Esophagus squamous epithelium (tissue), 5 donors: ENCODE results near the gene RAPGEF5. TPM values are rescaled to one million over a fixed set of nuclear protein-coding genes. Genes with fewer than 3 reads are reported as not detected.

Experiments
- DNase-seq: peaks from one replicate; lab custom pipeline; 2025; lab: John Stamatoyannopoulos, UW
- H3K27ac ChIP-seq, 4 donors: fragments of 200-600 bp; sonication (generic); one replicate each; pipeline ENCODE4 v1.5.1; 2016 to 2019; ENCODE audit warnings: mild to moderate bottlenecking in 1 of 4
- H3K27me3 ChIP-seq, 4 donors: fragments of 200-600 bp; sonication (generic); 1 replicate in 3 of 4; 2 replicates in 1 of 4; pipeline versions ENCODE4 v1.5.1 to v1.6.0; 2017 to 2021; ENCODE audit warnings: antibody characterized with exemption in 1 of 4
- H3K36me3 ChIP-seq, 3 donors: fragments of 200-600 bp; sonication (generic); one replicate each; pipeline ENCODE4 v1.5.1; 2016 to 2019
- H3K4me1 ChIP-seq, 3 donors: fragments of 200-600 bp; sonication (generic); one replicate each; pipeline ENCODE4 v1.5.1; 2017 to 2019
- H3K4me3 ChIP-seq, 4 donors: fragments of 200-600 bp; sonication (generic); 1 replicate in 3 of 4; 2 replicates in 1 of 4; pipeline ENCODE4 v1.5.1; 2016 to 2019; ENCODE audit warnings: mild to moderate bottlenecking in 2 of 4, moderate library complexity in 1 of 4
- H3K9me3 ChIP-seq, 3 donors: fragments of 200-600 bp; sonication (generic); one replicate each; pipeline ENCODE4 v1.5.1; 2016 to 2019
- CTCF ChIP-seq, 6 experiments: fragments of 450-650 bp in 4 of 6; fragments of 200-600 bp in 2 of 6; sonication (generic) in 2 of 6; IDR thresholded peaks; one replicate each; pipeline ENCODE4 v1.5.1; 2016 to 2019; ENCODE audit warnings: antibody characterized with exemption in 6 of 6, mild to moderate bottlenecking in 4 of 6, moderate library complexity in 4 of 6
- POLR2A ChIP-seq, 4 donors: fragments of 450-650 bp; IDR thresholded peaks; one replicate each; pipeline ENCODE4 v1.6.1; 2017; ENCODE audit warnings: antibody characterized with exemption in 4 of 4, mild to moderate bottlenecking in 4 of 4, moderate library complexity in 3 of 4
- WGBS, 2 donors: methylation state at CpG; one replicate each; pipeline ENCODE4 v1.1.5; 2018; 5-methylcytosine and 5-hydroxymethylcytosine counted together
- intact Hi-C: fragments of 100-400 bp; cut with DNase I; formaldehyde crosslinking; loops from one replicate; pipeline ENCODE4 v1.15.0; 2022
- total RNA-seq, 4 donors: library from RNA; depleted of rRNA; stranded (reverse); fragments of >200 nt; gene quantifications; one replicate each; pipeline ENCODE4 v1.1.0, GENCODE V29; 2016
- donor health status: DM: yes; HTN: yes; CAD: no.

Gene RAPGEF5
- total RNA-seq, 4 donors from 2014 or later: 16.9 to 50.5 (median 38.4) TPM

GRCh38 chr7:22255342-22255741 is 101.6 kb downstream of the RAPGEF5 start:
- no peak overlapping the region for H3K4me3 ChIP-seq
- peaks cover 0 to 8% (median 0%) of the 10 kb centered on the region in 3 donors for H3K36me3 ChIP-seq
- H3K9me3 ChIP-seq: no peaks in the 10 kb centered on the region
- no peaks in the 10 kb centered on the region for H3K27me3 ChIP-seq
- no peak for DNase-seq
- H3K27ac ChIP-seq: no peak overlapping the region
- intact Hi-C loops: no loop called here
- no peak for TF ChIP-seq POLR2A (IDR thresholded peaks at IDR 0.05)
- TF ChIP-seq CTCF (IDR thresholded peaks at IDR 0.05): no peak
- 90 to 100% methylated on average over 1 of the region's 1 CpG for WGBS, 2 donors
- no peaks in the 10 kb centered on the region for H3K4me1 ChIP-seq

- H3K4me1 ChIP-seq: no peaks in the 10 kb centered on the region
- no peak overlapping the region for H3K27ac ChIP-seq
- WGBS, 2 donors: 70 to 77% methylated on average over 7 of the region's 7 CpGs
- H3K9me3 ChIP-seq: no peaks in the 10 kb centered on the region
- intact Hi-C loops: no loop called here
- H3K36me3 ChIP-seq: peaks cover 0 to 1% (median 0%) of the 10 kb centered on the region in 3 donors
- H3K27me3 ChIP-seq: no peaks in the 10 kb centered on the region
- H3K4me3 ChIP-seq: no peak overlapping the region
- no peak for DNase-seq
- no peak for TF ChIP-seq POLR2A (IDR thresholded peaks at IDR 0.05)
- TF ChIP-seq CTCF (IDR thresholded peaks at IDR 0.05): no peak
Measured at GRCh38 chr7:22252936-22253536, 103.9 kb downstream of the RAPGEF5 start.

- Histone ChIP-seq H3K27me3 (no peaks in the 10 kb centered on the region), H3K27ac (no peak overlapping the region), H3K36me3 (peaks cover 0 to 10% (median 0%) of the 10 kb centered on the region in 3 donors), H3K4me1 (no peaks in the 10 kb centered on the region), H3K9me3 (no peaks in the 10 kb centered on the region), H3K4me3 (no peak overlapping the region)
- DNase-seq: no peak
- intact Hi-C loops: no loop called here
- 90 to 92% methylated on average over 2 of the region's 2 CpGs for WGBS, 2 donors
- no peak for TF ChIP-seq POLR2A (IDR thresholded peaks at IDR 0.05)
Measured at GRCh38 chr7:22252016-22252415, 104.9 kb downstream of the RAPGEF5 start.

GRCh38 chr7:22251281-22251680 is 105.7 kb downstream of the RAPGEF5 start:
- 93 to 97% methylated on average over 2 of the region's 2 CpGs for WGBS, 2 donors
- Histone ChIP-seq H3K36me3 (peaks cover 0 to 13% (median 0%) of the 10 kb centered on the region in 3 donors), H3K4me3 (no peak overlapping the region), H3K4me1 (no peaks in the 10 kb centered on the region), H3K27me3 (no peaks in the 10 kb centered on the region), H3K27ac (no peak overlapping the region), H3K9me3 (peaks cover 0 to 1% (median 0%) of the 10 kb centered on the region in 3 donors)
- intact Hi-C loops: no loop called here
- no peak for TF ChIP-seq CTCF (IDR thresholded peaks at IDR 0.05)
- no peak for TF ChIP-seq POLR2A (IDR thresholded peaks at IDR 0.05)
- no peak for DNase-seq

- intact Hi-C loops: no loop called here
Measured at GRCh38 chr7:22250390-22250789, 106.6 kb downstream of the RAPGEF5 start.

More at GRCh38 chr7:22250390-22250789, 106.6 kb downstream of the RAPGEF5 start:
- no peak for DNase-seq
- Histone ChIP-seq H3K4me3 (no peak overlapping the region), H3K36me3 (peaks cover 0 to 16% (median 0%) of the 10 kb centered on the region in 3 donors), H3K9me3 (peaks cover 0 to 6% (median 0%) of the 10 kb centered on the region in 3 donors), H3K27me3 (no peaks in the 10 kb centered on the region), H3K4me1 (no peaks in the 10 kb centered on the region), H3K27ac (no peak overlapping the region)
- TF ChIP-seq CTCF (IDR thresholded peaks at IDR 0.05) (no peak), POLR2A (IDR thresholded peaks at IDR 0.05) (no peak)
- 79 to 80% methylated on average over 4 of the region's 4 CpGs for WGBS, 2 donors
